LNCaP clone FGC (cell line): ENCODE results near the gene CCNQ.

Experiments
- DNase-seq: peaks from one replicate; pipeline ENCODE4 v3.0.0-alpha.2; 2011; ENCODE audit warnings: low read depth
- H3K4me3 ChIP-seq: 2 replicates; pipeline ENCODE4 v1.5.1; 2011; ENCODE audit warnings: mild to moderate bottlenecking, low read depth, low read length, control low read depth
- CTCF ChIP-seq: IDR thresholded peaks from 2 replicates; pipeline ENCODE4 v1.5.1; 2012; ENCODE audit warnings: mild to moderate bottlenecking; ENCODE audit not compliant: control insufficient read depth, insufficient read depth; ENCODE audit errors: extremely low read depth

CCNQ gene

GRCh38 chrX:153626025-153626633 is 27.2 kb upstream of the CCNQ start:
- no peak overlapping the region for H3K4me3 ChIP-seq
- TF ChIP-seq CTCF: no peak
- DNase-seq: no peak

- no peak for DNase-seq
- H3K4me3 ChIP-seq: no peak overlapping the region
These were observed 26.5 kb upstream of the CCNQ start for GRCh38 chrX:153625271-153626024.

GRCh38 chrX:153624196-153625091 is 25.5 kb upstream of the CCNQ start:
- TF ChIP-seq CTCF: no peak
- H3K4me3 ChIP-seq: no peak overlapping the region
- DNase-seq: no peak

More at GRCh38 chrX:153625271-153626024, 26.5 kb upstream of the CCNQ start:
- no peak for TF ChIP-seq CTCF

GRCh38 chrX:153623310-153624029 is 24.5 kb upstream of the CCNQ start:
- DNase-seq: no peak
- no peak for TF ChIP-seq CTCF
- no peak overlapping the region for H3K4me3 ChIP-seq

GRCh38 chrX:153622661-153623309 is 23.8 kb upstream of the CCNQ start:
- TF ChIP-seq CTCF: no peak
- H3K4me3 ChIP-seq: no peak overlapping the region
- no peak for DNase-seq
